SH-SY5Y (cell line): Measurements from ENCODE around the gene ZEB1.

Experiments
- GATA2 ChIP-seq: IDR thresholded peaks from 2 replicates; pipeline ENCODE4 v1.6.1; 2011; ENCODE audit warnings: mild to moderate bottlenecking, low read depth, low read length
- GATA3 ChIP-seq: IDR thresholded peaks from 2 replicates; pipeline ENCODE4 v1.6.1; 2011; ENCODE audit warnings: low read depth, mild to moderate bottlenecking, low read length, moderate library complexity

GRCh38 chr10:31456468-31456867 is 137.5 kb downstream of the ZEB1 start:
- TF ChIP-seq GATA2 (no peak), GATA3 (no peak)
